Measurements from ENCODE around the gene REP15.
"Not testable (repeated sequence)": the region's sequence is repeated elsewhere in the genome, so short reads cannot be mapped to it uniquely, and the experiment has no call there.

DNA sequence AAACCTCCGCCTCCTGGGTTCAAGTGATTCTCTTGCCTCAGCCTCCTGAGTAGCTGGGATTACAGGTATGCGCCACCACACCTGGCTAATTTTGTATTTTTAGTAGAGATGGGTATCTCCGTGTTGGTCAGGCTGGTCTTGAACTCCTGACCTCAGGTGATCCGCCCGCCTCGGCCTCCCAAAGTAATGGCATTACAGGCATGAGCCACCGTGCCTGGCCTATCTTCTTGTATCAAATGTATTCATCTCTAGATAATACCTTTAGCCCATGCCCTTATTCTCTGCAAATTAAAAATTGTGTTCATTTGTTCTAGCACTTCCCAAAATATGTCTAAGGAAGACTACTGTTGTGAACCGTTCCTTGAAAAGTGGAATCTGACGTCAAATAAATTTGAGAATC is 38.1 kb downstream of the REP15 start:
- TF ChIP-seq, protein P1, sequence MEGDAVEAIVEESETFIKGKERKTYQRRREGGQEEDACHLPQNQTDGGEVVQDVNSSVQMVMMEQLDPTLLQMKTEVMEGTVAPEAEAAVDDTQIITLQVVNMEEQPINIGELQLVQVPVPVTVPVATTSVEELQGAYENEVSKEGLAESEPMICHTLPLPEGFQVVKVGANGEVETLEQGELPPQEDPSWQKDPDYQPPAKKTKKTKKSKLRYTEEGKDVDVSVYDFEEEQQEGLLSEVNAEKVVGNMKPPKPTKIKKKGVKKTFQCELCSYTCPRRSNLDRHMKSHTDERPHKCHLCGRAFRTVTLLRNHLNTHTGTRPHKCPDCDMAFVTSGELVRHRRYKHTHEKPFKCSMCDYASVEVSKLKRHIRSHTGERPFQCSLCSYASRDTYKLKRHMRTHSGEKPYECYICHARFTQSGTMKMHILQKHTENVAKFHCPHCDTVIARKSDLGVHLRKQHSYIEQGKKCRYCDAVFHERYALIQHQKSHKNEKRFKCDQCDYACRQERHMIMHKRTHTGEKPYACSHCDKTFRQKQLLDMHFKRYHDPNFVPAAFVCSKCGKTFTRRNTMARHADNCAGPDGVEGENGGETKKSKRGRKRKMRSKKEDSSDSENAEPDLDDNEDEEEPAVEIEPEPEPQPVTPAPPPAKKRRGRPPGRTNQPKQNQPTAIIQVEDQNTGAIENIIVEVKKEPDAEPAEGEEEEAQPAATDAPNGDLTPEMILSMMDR (tag by site-specific recombination; IDR thresholded peaks at IDR 0.05): not testable (repeated sequence)
- not testable (repeated sequence) for TF ChIP-seq ZNF548 (tag by site-specific recombination; IDR thresholded peaks at IDR 0.05); ZBTB48 (tag by site-specific recombination; IDR thresholded peaks at IDR 0.05); ZBTB8A (tag by site-specific recombination; IDR thresholded peaks at IDR 0.05); ZNF596 (tag by site-specific recombination; IDR thresholded peaks at IDR 0.05); ZEB2 (tag by site-specific recombination; IDR thresholded peaks at IDR 0.05); SETDB1 (IDR thresholded peaks at IDR 0.05; ENCODE audit: insufficient read length, low read length); KLF7 (tag by site-specific recombination; IDR thresholded peaks at IDR 0.05; ENCODE audit: borderline replicate concordance)
- TF ChIP-seq, protein P2, sequence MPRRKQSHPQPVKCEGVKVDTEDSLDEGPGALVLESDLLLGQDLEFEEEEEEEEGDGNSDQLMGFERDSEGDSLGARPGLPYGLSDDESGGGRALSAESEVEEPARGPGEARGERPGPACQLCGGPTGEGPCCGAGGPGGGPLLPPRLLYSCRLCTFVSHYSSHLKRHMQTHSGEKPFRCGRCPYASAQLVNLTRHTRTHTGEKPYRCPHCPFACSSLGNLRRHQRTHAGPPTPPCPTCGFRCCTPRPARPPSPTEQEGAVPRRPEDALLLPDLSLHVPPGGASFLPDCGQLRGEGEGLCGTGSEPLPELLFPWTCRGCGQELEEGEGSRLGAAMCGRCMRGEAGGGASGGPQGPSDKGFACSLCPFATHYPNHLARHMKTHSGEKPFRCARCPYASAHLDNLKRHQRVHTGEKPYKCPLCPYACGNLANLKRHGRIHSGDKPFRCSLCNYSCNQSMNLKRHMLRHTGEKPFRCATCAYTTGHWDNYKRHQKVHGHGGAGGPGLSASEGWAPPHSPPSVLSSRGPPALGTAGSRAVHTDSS (tag by site-specific recombination; IDR thresholded peaks at IDR 0.05): not testable (repeated sequence)
- TF ChIP-seq, protein P3, sequence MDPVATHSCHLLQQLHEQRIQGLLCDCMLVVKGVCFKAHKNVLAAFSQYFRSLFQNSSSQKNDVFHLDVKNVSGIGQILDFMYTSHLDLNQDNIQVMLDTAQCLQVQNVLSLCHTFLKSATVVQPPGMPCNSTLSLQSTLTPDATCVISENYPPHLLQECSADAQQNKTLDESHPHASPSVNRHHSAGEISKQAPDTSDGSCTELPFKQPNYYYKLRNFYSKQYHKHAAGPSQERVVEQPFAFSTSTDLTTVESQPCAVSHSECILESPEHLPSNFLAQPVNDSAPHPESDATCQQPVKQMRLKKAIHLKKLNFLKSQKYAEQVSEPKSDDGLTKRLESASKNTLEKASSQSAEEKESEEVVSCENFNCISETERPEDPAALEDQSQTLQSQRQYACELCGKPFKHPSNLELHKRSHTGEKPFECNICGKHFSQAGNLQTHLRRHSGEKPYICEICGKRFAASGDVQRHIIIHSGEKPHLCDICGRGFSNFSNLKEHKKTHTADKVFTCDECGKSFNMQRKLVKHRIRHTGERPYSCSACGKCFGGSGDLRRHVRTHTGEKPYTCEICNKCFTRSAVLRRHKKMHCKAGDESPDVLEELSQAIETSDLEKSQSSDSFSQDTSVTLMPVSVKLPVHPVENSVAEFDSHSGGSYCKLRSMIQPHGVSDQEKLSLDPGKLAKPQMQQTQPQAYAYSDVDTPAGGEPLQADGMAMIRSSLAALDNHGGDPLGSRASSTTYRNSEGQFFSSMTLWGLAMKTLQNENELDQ (tag by site-specific recombination; IDR thresholded peaks at IDR 0.05; ENCODE audit: low read depth): not testable (repeated sequence)
- TF ChIP-seq, protein P4, sequence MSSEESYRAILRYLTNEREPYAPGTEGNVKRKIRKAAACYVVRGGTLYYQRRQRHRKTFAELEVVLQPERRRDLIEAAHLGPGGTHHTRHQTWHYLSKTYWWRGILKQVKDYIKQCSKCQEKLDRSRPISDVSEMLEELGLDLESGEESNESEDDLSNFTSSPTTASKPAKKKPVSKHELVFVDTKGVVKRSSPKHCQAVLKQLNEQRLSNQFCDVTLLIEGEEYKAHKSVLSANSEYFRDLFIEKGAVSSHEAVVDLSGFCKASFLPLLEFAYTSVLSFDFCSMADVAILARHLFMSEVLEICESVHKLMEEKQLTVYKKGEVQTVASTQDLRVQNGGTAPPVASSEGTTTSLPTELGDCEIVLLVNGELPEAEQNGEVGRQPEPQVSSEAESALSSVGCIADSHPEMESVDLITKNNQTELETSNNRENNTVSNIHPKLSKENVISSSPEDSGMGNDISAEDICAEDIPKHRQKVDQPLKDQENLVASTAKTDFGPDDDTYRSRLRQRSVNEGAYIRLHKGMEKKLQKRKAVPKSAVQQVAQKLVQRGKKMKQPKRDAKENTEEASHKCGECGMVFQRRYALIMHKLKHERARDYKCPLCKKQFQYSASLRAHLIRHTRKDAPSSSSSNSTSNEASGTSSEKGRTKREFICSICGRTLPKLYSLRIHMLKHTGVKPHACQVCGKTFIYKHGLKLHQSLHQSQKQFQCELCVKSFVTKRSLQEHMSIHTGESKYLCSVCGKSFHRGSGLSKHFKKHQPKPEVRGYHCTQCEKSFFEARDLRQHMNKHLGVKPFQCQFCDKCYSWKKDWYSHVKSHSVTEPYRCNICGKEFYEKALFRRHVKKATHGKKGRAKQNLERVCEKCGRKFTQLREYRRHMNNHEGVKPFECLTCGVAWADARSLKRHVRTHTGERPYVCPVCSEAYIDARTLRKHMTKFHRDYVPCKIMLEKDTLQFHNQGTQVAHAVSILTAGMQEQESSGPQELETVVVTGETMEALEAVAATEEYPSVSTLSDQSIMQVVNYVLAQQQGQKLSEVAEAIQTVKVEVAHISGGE (tag by site-specific recombination; conservative IDR thresholded peaks at IDR 0.05; ENCODE audit: low read depth): not testable (repeated sequence)
- TF ChIP-seq, protein P5, sequence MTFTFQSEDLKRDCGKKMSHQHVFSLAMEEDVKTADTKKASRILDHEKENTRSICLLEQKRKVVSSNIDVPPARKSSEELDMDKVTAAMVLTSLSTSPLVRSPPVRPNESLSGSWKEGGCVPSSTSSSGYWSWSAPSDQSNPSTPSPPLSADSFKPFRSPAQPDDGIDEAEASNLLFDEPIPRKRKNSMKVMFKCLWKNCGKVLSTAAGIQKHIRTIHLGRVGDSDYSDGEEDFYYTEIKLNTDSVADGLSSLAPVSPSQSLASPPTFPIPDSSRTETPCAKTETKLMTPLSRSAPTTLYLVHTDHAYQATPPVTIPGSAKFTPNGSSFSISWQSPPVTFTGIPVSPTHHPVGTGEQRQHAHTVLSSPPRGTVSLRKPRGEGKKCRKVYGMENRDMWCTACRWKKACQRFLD (tag by site-specific recombination; IDR thresholded peaks at IDR 0.05): not testable (repeated sequence)
- TF ChIP-seq, protein P6, sequence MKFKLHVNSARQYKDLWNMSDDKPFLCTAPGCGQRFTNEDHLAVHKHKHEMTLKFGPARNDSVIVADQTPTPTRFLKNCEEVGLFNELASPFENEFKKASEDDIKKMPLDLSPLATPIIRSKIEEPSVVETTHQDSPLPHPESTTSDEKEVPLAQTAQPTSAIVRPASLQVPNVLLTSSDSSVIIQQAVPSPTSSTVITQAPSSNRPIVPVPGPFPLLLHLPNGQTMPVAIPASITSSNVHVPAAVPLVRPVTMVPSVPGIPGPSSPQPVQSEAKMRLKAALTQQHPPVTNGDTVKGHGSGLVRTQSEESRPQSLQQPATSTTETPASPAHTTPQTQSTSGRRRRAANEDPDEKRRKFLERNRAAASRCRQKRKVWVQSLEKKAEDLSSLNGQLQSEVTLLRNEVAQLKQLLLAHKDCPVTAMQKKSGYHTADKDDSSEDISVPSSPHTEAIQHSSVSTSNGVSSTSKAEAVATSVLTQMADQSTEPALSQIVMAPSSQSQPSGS (tag by site-specific recombination; IDR thresholded peaks at IDR 0.05; ENCODE audit: low read depth): not testable (repeated sequence)

All from HEK293 (cell line).